Aorta (tissue), 5 donors: ENCODE results near the gene SLC25A34. TPM values are rescaled to one million over a fixed set of nuclear protein-coding genes. Genes with fewer than 3 reads are reported as not detected.

Experiments
- ATAC-seq: fragments of 200-7000 bp; cut with Tn5 transposase; one replicate; pipeline ENCODE4 v1.9.1; 2022; ENCODE audit warnings: moderate library complexity; ENCODE audit not compliant: low FRiP score
- DNase-seq, 2 donors: peaks; one replicate each; pipeline ENCODE4 v3.0.0-alpha.2; 2020
- H3K27ac ChIP-seq, 2 donors: one replicate each; pipeline ENCODE4 v1.5.1; 2013; ENCODE audit warnings: low read length in 2 of 2, mild to moderate bottlenecking in 2 of 2, moderate library complexity in 2 of 2, control low read depth in 1 of 2, inconsistent platforms in 1 of 2, low read depth in 1 of 2
- H3K27me3 ChIP-seq, 2 donors: one replicate each; pipeline ENCODE4 v1.6.1; 2013; ENCODE audit warnings: control low read depth in 1 of 2, low read length in 1 of 2, mild to moderate bottlenecking in 1 of 2, moderate library complexity in 1 of 2; ENCODE audit not compliant: insufficient read depth in 2 of 2, control insufficient read depth in 1 of 2
- H3K36me3 ChIP-seq, 2 donors: one replicate each; pipeline ENCODE4 v1.6.1; 2013; ENCODE audit warnings: control low read depth in 1 of 2, low read length in 1 of 2, mild to moderate bottlenecking in 1 of 2; ENCODE audit not compliant: insufficient read depth in 2 of 2, control insufficient read depth in 1 of 2
- H3K4me1 ChIP-seq, 2 donors: one replicate each; pipeline ENCODE4 v1.6.1; 2013; ENCODE audit warnings: low read length in 2 of 2, control low read depth in 1 of 2, mild to moderate bottlenecking in 1 of 2, moderate library complexity in 1 of 2; ENCODE audit not compliant: insufficient read depth in 2 of 2, control insufficient read depth in 1 of 2
- H3K4me3 ChIP-seq, 2 donors: one replicate each; pipeline ENCODE4 v1.5.1; 2013; ENCODE audit warnings: low read length in 2 of 2, control low read depth in 1 of 2, mild to moderate bottlenecking in 1 of 2
- H3K9me3 ChIP-seq: one replicate; pipeline ENCODE4 v1.6.1; 2013; ENCODE audit warnings: mild to moderate bottlenecking, low read length; ENCODE audit not compliant: control insufficient read depth
- WGBS, 2 donors: extraction: QIAGEN DNeasy Blood & Tissue Kit; methylation state at CpG; one replicate each; pipeline ENCODE4 v1.1.7; 2013; 5-methylcytosine and 5-hydroxymethylcytosine counted together
- intact Hi-C, 2 donors: fragments of 100-400 bp; cut with DNase I; formaldehyde crosslinking; loops; one replicate each; pipeline versions ENCODE4 v1.14.2 to v1.15.0; 2022
- polyA plus RNA-seq, 2 donors: library from polyadenylated mRNA; stranded (reverse); fragments of 200-250 nt; gene quantifications; one replicate each; pipeline ENCODE4 v1.2.3, GENCODE V29; 2013
- total RNA-seq, 2 donors: library from RNA; stranded (reverse); fragmentation: NEBNext Ultra II Directional; extraction: Animal tissue kit (Norgen Biotek cat#: 25700); gene quantifications; one replicate each; pipeline ENCODE4 v1.2.1, GENCODE V29; 2021
- donor health status: healthy with polysubstance abuse.
- donor health status: Bipolar disorder and iron deficiency.
- donor health status: DM: no; HTN: no; CAD: no.
- donor health status: DM: no; HTN: no; CAD: no.
- donor health status: DM: yes; HTN: yes; CAD: no.

The SLC25A34 gene
- total and polyA plus RNA-seq, 4 donors, result 2.5 to 9.8 (median 5.0) TPM

DNA sequence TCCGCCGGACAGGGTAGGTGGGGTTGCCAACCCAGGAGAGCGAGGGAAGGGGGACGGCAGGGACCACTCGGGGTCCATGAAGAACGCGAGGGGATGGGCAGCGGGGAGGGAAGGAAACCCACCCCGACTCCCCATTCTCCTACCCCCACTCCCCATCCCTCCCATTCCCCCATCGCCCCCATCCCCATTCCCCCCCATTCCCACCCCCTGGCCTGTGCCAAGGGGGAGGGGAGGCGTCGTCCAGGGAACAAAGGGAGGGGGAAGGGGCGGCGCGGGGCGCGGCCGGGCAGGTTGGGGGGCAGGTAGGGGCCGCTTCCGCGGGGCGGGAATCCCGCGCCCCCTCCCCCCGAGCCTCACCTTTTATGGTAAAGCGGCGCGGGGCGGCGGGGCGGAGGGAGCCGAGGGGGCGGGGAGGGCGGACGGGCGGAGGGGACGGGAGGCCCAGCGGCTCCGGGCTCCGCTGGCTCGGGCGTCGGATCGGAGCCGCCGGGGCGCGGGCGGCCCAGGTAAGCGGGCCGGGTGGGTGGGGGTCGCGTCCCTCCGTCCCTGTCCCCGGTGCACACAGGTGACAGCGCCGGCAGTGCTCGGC, 22.4 kb downstream of the SLC25A34 start, which contains the start of gene FBLIM1:
Gene FBLIM1, plus strand, starts transcription at position 453 of the 589 bp plus-strand sequence. CDS start 6,189 bp downstream, outside the sequence.
- 1% methylated on average over 15 to 58 of the region's 58 CpGs for WGBS, 2 donors
- ATAC-seq, result peak; percentile 12
- intact Hi-C loops, result no loop called here

DNA sequence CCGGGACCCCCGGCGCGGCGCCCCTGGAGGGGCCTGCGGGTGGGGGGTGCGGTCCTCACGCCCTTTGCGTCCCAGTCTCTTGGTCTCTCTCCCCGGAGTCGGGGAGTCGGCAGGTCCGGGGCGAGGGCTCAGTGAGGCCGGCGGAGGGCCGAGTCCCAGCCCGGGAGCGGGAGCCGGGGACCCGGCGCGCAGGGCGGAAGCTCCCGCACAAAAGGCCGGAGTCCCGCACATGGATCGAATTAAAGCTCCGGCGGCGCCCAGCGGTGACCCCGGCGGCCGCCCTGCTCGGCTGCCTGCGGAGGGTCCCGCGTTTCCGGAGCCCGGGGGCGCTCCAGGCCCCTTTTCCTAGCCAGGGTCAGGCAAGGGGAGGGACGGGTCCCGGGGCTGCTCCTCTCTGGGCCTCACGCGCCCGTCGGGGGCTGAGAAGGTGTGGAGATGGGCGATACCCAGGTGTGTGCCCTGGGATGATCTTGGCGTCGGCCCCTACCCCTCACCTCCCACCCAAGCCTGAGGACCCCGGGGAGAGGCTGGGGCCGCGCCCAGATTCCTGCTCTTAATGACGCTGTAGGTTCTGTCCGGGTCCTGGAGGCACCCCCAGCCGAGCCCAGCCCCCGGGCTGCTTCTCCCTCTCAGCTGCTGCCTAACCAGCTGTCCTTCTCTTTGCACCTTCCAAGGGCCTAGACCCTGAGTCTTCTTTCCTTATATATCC, 23.0 kb downstream of the SLC25A34 start:
- Histone ChIP-seq H3K4me3 (peak overlapping the region; percentile 98 to 99), H3K36me3 (no peaks in the 10 kb centered on the region), H3K27ac (peak overlapping the region; percentile 89 to 96), H3K4me1 (no peaks in the 10 kb centered on the region), H3K9me3 (no peaks in the 10 kb centered on the region), H3K27me3 (no peaks in the 10 kb centered on the region)
- peak; percentile 23 for ATAC-seq
- intact Hi-C loops, result no loop called here
- WGBS, 2 donors, result 0 to 1% methylated on average over 37 to 58 of the region's 58 CpGs
- DNase-seq, result no peak

More for the DNA sequence above, 22.4 kb downstream of the SLC25A34 start, which contains the start of gene FBLIM1:
- peak within 1 kb of the TSS; percentile 89 to 96 for H3K27ac ChIP-seq
- H3K4me1 ChIP-seq, result no peaks in the 10 kb centered on the region
- H3K27me3 ChIP-seq, result no peaks in the 10 kb centered on the region
- no peaks in the 10 kb centered on the region for H3K9me3 ChIP-seq
- peak within 1 kb of the TSS; percentile 98 to 99 for H3K4me3 ChIP-seq
- DNase-seq, result peak in 1 of 2 donors; percentile 89
- no peaks in the 10 kb centered on the region for H3K36me3 ChIP-seq

DNA sequence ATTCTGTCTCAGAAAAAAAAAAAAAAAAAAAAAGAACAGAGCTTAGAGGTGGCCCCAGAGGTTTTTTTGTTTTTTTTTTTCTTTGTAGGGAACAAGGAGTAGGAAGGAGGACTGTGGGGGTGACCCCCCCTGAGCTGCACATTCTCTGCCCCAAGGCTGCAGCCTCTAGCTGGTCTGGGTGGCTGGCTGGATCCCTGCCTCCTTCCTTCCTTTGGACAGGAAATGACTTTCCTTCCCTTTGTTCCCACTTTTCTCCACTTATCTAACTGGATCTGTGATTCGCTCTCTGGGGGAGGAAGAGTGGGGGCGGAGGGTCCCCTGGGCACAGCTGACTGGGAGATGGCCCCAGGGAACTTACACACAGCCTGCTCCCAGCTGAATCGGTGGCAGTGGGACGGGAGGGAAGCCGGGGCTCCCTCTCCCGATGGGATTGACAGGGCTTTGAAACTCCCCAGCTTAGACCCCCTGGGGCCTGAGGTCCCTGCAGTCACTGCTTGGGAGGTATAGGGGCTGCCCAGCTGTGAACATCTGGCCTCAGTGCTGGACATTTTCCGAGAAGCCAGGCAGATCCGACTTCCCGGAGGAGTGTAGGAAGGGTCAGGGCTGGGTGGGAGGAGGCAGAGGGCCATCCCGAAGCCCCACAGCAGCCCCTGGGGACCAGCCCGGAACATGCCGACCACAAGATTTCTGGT, 24.6 kb downstream of the SLC25A34 start:
- intact Hi-C loops, result no loop called here
- DNase-seq, result peak in 1 of 2 donors; percentile 79

DNA sequence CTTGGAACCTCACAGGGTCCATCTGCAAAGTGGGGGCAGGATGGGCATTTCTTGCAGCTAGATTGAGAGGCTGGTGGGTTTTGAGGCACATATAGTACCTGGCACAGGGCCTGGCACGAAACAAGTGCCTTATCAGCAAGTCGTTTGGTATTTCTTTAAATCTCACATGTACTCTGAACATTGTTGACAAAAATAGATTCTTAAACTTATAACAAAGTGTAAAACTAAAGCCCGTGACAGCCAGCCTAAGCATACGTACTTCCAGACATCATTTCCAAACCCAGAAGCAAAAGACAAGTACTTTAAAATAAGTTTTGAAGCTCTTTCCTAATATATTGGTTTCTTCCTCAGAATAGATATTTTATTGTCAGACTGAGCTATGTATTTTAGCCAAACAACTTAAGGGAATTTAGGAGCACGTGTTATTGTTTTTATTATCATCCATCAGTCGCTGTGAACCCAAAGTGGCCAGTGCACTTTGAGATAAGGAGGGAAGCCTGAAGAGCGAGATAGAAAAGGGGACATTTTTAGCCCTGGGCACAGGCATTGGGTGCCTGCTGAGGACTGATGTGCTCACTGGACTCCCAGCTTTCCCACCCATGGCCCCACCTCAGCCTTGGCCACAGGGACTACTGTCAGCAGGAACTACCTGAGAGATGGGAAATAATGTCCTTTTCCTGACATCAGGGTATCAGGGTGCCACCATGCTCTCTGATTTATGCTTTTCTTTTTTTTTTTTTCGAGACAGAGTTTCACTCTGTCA, 25.5 kb downstream of the SLC25A34 start:
- 2 to 6% methylated on average over 8 of the region's 8 CpGs for WGBS, 2 donors
- H3K4me3 ChIP-seq, result peak overlapping the region; percentile 17 to 46
- no peaks in the 10 kb centered on the region for H3K27me3 ChIP-seq
- H3K4me1 ChIP-seq, result no peaks in the 10 kb centered on the region
- H3K36me3 ChIP-seq, result peaks cover 0 to 7% of the 10 kb centered on the region in 2 donors
- DNase-seq (no peak), ATAC-seq (no peak)
- H3K9me3 ChIP-seq, result no peaks in the 10 kb centered on the region
- intact Hi-C loops, result no loop called here
- H3K27ac ChIP-seq, result peak overlapping the region in 1 of 2 donors; percentile 77

More for the DNA sequence above, 24.6 kb downstream of the SLC25A34 start:
- Histone ChIP-seq H3K27me3 (no peaks in the 10 kb centered on the region), H3K9me3 (no peaks in the 10 kb centered on the region), H3K36me3 (peaks cover 0 to 7% of the 10 kb centered on the region in 2 donors), H3K4me1 (no peaks in the 10 kb centered on the region), H3K27ac (peak overlapping the region; percentile 77 to 79), H3K4me3 (peak overlapping the region; percentile 46 to 99)
- WGBS, 2 donors, result 1 to 5% methylated on average over 12 of the region's 12 CpGs
- peak; percentile 23 for ATAC-seq

DNA sequence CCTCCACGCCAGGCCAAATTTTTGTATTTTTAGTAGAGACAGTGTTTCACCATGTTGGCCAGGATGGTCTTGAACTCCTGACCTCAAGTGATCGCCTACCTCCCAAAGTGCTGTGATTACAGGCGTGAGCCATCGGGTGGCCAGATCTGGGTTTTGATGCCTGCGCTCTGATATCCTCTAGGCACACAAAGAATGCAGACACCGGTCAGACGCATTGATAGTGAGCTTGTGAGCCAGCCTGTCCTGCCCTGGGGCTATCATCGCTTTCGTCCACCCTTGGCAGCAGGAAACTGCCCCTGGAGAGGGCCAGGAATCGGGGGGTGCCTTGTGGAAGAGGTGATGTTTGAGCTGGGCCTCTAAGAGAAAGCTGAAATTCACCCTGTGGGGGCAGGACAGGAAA, 26.5 kb downstream of the SLC25A34 start:
- Histone ChIP-seq H3K27me3 (no peaks in the 10 kb centered on the region), H3K36me3 (peaks cover 0 to 8% of the 10 kb centered on the region in 2 donors), H3K4me3 (no peak overlapping the region), H3K27ac (peak overlapping the region in 1 of 2 donors; percentile 55), H3K4me1 (no peaks in the 10 kb centered on the region), H3K9me3 (no peaks in the 10 kb centered on the region)
- DNase-seq (no peak), ATAC-seq (no peak)
- 15 to 17% methylated on average over 10 of the region's 10 CpGs for WGBS, 2 donors
- intact Hi-C loops, result no loop called here

DNA sequence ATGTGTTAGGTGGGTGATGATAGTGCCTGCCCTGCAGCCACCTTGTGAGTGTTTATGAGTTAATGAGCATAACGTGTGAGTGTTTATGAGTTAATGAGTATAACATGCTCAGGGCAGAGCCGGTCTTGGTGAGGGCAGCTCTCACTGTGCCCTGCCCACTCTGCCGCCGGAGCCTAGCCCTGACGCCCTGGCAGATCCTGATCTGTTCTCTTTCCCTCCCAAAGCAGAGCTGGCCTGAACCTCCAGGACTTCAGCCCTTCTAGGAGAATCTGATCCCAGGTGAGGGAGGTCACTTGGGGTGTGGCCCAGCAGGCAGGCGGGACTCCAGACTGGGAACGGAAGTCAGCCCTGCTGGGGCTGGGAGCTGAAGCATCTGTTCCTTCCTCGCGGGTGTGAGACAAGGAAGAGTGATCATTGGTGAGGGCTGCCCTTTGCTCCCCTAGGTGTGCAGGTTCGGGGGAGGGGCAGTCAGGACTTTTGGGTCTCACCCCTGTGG, 28.3 kb downstream of the SLC25A34 start:
- no peaks in the 10 kb centered on the region for H3K27me3 ChIP-seq
- intact Hi-C loops, result no loop called here
- ATAC-seq (no peak), DNase-seq (no peak)
- H3K4me1 ChIP-seq, result no peaks in the 10 kb centered on the region
- H3K27ac ChIP-seq, result peak overlapping the region; percentile 4 to 78
- no peak overlapping the region for H3K4me3 ChIP-seq
- H3K9me3 ChIP-seq, result no peaks in the 10 kb centered on the region
- WGBS, 2 donors, result 11% methylated on average over 10 of the region's 10 CpGs
- H3K36me3 ChIP-seq, result peaks cover 0 to 9% of the 10 kb centered on the region in 2 donors

DNA sequence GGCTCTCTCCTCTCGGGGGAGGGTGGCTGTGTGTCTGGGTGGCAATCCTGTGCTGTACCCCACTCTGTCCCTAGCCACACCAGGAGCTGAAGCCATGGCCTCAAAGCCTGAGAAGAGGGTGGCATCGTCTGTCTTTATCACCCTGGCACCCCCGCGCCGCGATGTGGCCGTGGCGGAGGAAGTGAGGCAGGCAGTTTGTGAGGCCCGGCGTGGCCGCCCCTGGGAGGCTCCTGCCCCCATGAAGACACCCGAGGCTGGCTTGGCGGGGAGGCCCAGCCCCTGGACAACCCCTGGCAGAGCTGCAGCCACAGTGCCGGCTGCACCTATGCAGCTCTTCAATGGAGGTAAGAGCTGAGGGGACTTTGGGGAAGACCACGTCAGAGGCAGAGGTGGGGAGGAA, 28.8 kb downstream of the SLC25A34 start:
- DNase-seq (no peak), ATAC-seq (no peak)
- Histone ChIP-seq H3K27ac (peak overlapping the region; percentile 4 to 23), H3K9me3 (no peaks in the 10 kb centered on the region), H3K4me3 (no peak overlapping the region), H3K27me3 (no peaks in the 10 kb centered on the region), H3K4me1 (no peaks in the 10 kb centered on the region), H3K36me3 (peaks cover 0 to 9% of the 10 kb centered on the region in 2 donors)
- intact Hi-C loops, result no loop called here
- WGBS, 2 donors, result 33 to 35% methylated on average over 15 of the region's 15 CpGs
